NCI-H1436 (cell line): ENCODE measurements around the gene SFPQ.
"Not testable (repeated sequence)": the region's sequence is repeated elsewhere in the genome, so short reads cannot be mapped to it uniquely, and the experiment has no call there.

Source experiments
- DNase-seq: peaks from one replicate; lab custom pipeline; 2025; lab: John Stamatoyannopoulos, UW

SFPQ gene, protein sequence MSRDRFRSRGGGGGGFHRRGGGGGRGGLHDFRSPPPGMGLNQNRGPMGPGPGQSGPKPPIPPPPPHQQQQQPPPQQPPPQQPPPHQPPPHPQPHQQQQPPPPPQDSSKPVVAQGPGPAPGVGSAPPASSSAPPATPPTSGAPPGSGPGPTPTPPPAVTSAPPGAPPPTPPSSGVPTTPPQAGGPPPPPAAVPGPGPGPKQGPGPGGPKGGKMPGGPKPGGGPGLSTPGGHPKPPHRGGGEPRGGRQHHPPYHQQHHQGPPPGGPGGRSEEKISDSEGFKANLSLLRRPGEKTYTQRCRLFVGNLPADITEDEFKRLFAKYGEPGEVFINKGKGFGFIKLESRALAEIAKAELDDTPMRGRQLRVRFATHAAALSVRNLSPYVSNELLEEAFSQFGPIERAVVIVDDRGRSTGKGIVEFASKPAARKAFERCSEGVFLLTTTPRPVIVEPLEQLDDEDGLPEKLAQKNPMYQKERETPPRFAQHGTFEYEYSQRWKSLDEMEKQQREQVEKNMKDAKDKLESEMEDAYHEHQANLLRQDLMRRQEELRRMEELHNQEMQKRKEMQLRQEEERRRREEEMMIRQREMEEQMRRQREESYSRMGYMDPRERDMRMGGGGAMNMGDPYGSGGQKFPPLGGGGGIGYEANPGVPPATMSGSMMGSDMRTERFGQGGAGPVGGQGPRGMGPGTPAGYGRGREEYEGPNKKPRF

DNA sequence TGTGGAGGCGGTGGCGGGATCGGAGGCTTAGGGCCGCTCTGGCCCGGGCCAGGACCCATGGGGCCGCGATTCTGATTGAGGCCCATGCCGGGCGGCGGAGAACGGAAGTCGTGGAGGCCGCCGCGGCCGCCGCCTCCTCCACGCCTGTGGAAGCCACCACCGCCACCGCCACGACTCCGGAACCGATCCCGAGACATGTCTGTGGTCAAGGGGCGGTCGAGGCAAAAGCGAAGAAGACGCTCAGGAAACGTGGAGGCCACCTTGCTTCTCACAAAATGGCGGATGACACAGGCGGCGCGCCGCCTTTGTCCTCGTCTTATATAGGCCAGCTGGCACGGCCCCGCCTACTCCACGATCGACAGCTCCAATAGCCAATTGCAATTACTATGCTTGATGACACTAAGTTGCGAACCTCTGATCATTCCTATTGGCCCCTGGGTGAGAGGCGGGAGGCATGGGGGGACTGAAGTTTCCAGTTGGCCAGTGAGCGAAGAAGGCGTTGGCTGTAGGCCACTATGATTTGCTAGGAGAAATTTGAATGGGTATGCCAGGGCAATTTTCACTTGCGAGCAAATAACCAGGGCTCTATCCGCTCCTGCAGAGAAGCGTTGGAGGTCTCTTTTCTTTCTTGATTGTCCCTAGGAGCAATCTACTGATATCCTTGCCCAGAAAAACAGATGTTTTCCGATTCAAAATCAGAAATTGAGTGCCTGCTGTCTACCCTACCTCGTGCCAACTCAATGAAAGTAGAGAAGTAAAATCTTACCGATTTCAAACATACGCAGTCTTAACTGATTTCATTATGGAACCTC, at the start of gene SFPQ:
Gene SFPQ, minus strand, starts transcription at position 293 of the 812 bp plus-strand sequence. Its CDS starts 96 bp downstream, at position 197.
- peak; percentile 96 for DNase-seq

DNA sequence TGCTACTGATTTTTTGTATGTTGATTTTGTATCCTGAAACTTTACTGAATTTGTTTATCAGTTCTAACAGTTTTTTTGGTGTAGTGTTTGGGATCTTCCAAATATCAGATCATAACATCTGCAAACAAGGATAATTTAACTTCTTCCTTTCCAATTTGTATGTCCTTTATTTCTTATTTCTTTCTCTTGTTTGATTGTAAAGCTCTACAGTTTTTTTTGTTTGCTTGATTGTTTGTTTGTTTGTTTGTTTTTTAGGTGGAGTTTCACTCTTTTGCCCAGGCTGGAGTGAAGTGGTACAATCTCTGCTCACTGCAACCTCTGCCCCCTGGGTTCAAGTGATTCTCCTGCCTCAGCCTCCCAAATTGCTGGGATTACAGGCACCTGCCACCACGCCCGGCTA, 43.8 kb upstream of the SFPQ start:
- not testable (repeated sequence) for DNase-seq

DNA sequence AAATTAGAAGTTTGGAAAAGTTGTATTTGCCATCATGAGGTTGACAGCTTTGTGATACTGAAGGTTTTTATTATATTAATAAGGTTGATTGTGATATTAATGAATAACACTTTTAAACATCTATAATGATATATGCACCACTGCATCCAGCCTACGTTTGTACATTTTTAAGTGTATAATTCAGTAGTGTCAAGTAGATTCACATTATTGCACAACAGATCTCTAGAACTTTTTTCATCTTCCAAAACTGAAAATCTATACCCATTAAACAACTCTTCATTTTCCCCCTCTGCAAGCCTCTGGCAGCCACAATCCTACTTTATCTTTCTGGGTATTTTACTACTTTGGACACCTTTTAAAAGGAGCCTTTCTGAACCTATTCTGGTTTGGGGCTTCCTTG, 38.3 kb upstream of the SFPQ start:
- DNase-seq = no peak

DNA sequence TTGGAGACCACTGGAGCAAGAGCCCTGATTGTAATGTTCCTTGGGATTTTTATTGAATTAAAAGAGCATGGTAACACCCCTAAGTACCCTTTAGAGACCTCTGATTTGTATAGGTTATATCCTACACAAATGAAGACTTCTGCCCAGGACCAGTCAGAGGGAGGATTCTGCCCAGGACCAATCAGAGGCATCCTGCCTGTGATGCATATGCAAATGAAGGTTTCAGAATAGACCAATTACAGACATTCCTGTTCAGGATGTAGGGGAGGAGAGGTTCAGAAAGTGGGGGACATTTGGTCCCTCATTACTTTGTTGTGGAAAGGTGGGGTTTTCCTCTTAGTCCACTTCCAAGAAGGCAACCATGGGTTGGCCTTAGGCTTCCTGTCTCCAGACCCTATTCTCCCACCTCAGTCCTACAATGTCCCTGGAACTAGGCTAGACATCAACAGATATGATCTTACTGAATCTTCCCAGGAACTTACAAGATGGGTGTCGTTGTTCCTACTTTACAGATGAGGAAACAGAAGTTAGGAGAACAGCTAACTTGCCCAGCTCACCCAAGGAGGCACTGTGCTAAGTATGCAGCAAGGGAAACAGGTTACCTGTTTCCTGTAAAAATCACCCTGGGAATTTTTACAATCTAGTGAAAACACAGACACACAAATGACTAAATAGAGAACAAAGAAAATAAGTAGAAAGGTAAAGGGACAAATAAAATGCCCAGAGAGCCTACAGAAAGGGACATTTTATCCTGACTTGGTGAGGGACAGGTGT, 36.8 kb upstream of the SFPQ start:
- no peak for DNase-seq

DNA sequence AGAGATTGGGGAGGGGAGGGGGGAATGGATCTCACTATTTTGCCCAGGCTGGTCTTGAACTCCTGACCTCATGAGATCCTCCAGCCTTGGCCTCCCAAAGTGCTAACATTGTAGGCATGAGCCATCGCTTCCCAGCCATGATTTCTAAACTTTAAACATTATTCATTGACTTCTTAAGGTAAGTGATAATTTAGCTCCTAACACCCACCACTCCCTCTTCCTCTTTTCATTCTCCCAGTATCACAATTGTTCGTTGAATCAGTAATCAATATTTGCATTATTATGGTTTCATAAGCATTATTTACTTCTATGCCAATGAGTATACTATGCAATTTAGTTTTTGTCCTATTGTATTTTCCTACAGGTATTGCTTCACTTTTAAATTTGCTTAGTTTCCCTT, 33.6 kb upstream of the SFPQ start:
- DNase-seq = no peak

DNA sequence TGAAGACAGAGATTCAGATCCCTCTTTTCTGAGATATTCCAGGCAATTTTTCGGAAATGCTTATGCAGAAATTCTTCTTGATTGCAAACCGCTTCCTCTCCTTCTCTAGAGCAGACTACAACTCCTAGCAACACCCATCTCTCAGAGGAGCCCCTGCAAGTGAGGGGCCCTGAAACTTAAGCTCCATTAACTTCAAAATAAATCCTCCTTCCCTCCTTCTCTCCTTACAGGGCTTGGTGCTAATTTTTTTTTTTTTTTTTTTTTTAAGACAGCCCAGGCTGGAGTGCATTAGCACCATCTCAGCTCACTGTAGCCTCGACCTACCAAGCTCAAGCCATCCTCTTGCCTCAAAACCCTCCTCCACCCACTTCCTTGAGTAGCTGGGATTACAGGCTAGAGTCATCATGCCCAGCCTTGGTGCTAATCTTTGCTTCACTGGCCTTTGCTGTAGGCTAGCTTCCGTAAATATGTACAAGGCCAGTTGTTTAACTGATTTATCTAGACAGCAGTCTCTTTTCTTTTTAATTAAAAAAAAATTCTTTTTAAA, 30.2 kb upstream of the SFPQ start:
- DNase-seq = no peak

DNA sequence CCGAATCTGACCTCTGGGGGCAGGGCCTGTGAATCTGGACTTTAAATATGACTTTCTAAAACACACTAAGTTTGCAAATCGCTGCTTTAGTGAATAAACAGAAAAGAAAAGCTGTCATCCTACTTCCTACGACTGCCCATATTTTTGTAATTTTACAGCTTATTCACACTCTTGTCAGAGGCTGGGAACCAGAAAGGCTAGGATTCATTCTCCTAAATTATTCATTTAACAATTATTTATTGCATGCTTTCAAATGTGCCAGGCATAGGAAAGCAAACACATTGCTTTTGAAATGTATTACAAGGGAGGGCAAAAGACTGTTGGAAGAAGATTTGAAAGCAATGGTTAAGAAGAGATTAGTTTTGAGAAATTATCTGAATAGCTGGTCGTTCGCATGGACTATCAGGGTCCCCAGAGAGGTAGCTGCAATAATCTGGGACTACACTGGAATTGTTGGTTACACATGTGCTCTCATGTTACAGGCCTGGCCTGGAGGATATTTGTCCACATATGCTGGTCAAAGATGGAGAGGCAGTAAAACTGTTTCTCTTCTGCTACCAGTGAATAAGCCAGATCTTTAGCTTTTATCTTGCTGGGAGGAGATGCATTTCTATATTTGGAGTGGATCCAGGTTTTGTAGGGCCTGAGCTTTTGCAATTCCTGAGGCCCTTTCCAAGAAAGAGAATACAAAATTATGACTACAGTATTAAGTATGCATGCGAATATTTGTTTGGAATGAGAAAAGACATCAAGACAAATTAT, 29.6 kb upstream of the SFPQ start:
- DNase-seq = no peak

DNA sequence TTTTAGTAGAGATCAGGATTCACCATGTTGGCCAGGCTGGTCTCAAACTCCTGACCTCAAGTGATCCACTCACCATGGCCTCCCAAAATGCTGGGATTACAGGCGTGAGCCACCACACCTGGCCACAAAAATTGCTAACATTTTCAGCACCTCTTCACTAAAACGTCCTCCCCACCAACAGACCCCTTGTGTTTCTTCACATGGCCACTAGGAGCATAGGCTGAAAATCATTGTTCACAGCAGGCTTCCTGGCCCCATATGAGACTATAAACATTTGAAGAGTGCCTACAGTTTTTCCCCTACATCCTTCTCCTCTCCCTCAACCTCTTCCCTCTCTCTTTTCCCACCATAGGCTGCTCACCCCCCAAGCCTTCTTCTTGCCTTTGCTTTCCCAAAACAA, 28.0 kb upstream of the SFPQ start:
- peak; percentile 2 for DNase-seq

DNA sequence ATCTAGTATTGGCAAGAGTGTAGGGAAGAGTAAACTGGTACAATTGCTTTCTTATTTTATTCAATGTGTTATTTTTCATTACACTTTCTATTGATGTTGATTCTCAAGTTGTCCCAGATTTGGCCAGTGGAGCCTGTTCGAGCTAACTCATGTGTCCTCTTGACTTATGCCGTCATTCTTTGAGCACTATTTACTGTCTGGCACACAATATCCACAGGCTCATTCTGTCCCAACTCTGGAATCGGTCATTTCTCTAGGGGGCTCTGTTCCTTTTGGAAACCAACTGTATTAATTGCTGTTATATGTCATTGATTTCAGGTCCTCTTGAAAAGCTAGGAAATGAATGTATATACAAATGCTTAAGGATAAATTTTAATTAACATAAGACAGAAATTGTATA, 22.4 kb upstream of the SFPQ start:
- no peak for DNase-seq

DNA sequence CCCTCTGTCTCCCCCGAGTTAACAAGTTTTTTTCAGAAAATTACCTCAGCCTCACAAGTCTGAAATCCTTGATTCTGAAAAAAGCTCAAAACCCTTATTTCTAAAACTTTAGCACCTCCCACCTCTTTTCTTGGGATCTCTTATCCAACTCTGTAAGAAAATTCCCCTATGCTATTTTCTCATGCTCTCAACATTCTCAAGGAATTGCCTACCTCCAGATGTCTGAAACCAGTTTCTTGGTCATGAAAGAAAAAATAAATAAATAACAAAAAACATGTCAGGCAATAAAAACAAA, 18.1 kb upstream of the SFPQ start:
- no peak for DNase-seq

DNA sequence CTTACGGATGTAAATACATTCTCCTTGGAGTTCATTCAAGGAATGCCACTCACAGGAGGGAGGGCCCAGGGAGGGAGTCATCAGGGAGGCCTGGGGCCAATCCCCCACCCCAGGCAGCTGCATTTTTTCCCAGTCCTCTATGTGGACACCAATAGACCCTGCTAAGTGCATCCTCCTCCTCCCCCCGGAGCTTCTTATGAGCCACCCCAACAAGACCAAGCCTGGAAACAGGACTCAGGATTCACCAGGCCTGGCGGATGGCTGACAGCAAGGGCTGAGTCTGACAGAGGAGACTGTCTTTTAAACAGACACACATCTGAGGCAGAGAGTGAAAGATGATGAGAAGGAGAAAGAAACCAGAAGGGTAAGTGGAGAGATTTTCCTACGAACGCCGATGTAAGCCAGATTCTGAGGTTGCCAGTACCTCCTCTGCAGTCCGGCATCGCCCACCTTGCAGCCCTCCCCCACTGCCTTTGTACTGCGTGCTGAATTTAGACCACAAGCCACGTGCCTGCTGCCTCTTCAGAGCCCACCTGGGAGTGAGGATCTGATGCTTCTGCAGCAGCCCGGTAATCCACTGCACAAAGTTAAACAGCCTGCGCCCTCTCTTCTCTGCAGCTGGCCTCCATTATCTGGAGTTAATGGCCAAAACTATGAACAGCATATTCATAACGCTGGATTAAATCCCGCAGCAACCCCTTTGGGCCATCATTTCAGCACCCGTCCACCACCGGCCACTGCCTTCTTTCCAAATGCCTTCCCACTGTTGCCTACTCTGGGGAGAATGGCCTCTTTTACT, 17.6 kb upstream of the SFPQ start:
- DNase-seq = no peak

DNA sequence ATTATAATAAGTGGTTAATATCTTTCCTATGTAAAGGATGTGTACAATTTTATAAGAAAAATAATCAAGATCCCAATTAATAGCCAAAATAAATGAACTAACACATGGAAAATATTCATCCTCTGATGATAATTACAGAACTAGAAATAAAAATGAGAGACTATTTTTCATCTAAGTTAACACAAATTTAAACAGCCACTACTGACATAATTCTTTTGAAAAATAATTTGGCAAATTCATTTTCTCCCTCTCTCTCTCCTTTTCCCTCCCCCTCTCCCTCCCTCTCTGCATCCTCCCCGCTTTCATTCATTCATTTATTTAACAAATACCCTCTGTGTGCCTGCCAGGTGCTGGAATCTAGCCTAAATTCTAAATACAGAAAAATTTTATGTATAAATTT, 10.3 kb upstream of the SFPQ start:
- no peak for DNase-seq

DNA sequence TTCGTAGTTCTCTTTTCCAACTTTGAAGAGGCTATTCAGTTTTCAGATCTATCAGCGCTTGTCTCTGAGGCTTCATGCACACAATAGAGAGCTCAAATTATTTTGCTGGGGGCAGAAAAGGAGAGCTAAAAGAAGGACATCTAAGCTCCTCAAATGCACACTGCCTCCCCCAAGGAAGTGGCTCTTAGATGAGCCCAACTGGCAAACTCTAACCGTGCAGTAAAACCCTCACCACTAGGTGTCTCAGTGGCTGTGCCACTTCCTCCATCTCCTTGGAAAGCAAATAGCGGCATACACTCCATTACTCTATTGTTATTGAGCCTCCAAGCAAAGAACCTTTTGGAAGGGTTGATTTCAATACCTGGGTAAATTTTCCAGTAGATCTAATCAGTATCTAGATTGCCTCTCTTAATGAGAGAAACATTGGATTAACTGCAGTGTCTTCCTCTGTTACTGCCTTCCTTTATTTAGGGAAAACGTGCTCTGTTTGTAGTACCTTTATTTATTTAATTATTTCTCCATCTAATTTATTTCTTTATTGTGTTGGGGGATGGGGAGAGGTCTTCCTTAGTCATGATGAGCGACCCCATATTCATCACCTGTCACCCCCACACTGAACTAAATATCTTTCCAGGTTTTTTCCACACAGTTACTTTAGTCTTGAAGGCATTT, 9.2 kb upstream of the SFPQ start:
- DNase-seq = peak; percentile 86

DNA sequence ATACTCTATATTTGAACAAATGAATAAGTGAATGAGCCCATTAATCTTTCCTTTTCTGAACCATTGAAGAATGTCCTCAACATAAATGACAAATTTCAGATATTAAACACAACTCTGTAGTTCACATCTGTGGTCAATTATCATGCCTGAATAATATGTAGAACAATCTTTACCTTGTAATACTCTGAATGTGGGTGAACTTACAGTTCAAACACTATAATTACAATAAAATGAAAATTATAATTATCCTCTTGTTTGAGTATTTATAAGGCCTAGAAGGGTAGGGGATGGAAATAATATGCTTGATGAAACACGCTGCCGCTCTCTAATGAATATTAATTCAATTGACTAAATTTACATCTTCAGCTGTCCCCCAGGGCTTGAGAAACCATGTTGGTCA, 8.7 kb upstream of the SFPQ start:
- DNase-seq = no peak

DNA sequence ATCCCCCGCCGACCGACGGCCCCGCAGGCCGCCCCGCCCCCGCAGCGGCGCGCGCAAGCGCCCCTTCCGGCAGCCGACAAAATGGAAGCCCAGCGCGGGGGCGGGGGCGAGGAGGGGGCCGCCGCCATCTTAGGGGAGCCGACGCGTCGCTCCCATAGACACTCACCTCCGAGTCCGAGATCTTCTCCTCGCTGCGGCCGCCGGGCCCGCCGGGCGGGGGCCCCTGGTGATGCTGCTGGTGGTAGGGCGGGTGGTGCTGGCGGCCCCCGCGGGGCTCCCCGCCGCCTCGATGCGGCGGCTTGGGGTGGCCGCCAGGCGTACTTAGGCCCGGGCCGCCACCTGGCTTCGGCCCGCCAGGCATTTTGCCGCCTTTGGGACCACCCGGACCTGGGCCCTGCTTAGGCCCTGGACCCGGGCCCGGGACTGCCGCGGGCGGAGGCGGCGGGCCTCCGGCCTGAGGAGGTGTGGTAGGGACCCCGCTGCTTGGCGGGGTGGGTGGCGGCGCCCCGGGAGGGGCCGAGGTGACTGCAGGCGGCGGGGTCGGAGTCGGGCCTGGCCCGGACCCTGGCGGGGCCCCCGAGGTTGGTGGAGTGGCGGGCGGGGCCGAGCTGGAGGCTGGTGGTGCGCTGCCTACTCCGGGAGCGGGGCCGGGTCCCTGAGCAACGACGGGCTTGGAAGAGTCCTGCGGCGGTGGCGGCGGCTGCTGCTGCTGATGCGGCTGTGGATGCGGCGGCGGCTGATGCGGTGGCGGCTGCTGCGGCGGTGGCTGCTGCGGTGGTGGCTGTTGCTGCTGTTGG, 691 bp downstream of the SFPQ start:
- peak; percentile 85 for DNase-seq

DNA sequence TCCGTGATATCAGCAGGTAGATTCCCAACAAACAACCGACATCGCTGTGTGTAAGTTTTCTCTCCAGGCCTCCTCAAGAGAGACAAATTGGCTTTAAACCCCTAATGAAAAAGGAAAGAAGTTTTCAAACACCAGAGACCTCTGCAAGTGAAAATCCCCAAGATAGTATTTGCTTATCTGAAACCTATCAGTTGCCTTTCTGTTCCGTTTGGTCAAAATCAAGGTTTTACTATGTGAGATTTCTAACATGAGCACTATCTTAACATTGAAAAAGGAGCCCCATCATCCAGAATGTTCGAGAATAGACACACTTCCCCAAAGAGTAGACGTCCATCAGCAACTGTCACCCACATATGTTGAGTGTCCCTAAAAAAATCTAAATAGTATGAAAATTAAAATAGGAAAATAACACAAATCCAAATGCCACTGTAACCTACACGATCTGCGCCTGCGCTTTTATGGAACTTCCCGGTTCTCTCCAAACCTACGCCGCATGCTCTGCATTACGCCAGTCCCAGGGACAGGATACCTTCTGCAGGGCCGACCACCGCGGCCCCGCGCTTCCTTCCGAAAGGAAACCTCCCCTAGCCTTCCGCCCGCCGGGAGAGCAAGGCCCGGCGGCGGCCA, 1.4 kb downstream of the SFPQ start:
- no peak for DNase-seq

DNA sequence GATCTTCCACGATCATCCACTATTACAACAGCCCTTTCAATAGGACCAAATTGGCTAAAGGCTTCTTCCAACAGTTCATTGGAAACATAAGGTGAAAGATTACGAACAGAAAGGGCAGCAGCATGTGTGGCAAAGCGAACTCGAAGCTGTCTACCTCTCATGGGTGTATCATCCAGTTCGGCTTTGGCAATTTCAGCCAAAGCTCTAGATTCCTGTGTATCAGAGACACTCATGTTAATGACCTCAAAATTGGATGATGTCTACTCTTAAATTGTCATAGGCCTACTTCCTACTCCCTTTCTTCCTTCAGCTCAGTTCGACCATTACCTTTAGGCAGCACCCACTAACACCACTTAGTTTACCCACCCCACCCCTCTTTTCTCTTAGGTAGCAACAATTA, 2.2 kb downstream of the SFPQ start:
- DNase-seq = no peak
